Bronchial epithelial cell (primary cell): Measurements from ENCODE around the gene PCDHA8. TPM values are rescaled to one million over a fixed set of nuclear protein-coding genes. Genes with fewer than 3 reads are reported as not detected.

ENCODE experiments used
- DNase-seq: peaks from one replicate; pipeline ENCODE4 v3.0.0-alpha.2; 2010; ENCODE audit warnings: low read depth
- FAIRE-seq: peaks from 2 replicates; lab custom pipeline; 2011; peaks lifted over from hg19 to GRCh38; lab: Jason Lieb, UNC
- H3K27me3 ChIP-seq: 2 replicates; pipeline ENCODE4 v1.5.1; 2011; ENCODE audit warnings: low read length; ENCODE audit not compliant: control insufficient read depth, insufficient read depth
- H3K36me3 ChIP-seq: 2 replicates; pipeline ENCODE4 v1.5.1; 2011; ENCODE audit warnings: low read length; ENCODE audit not compliant: control insufficient read depth, insufficient read depth
- H3K4me3 ChIP-seq: 2 replicates; pipeline ENCODE4 v1.5.1; 2011; ENCODE audit warnings: mild to moderate bottlenecking, low read depth, low read length, control low read depth
- total RNA-seq: library from RNA; depleted of rRNA; stranded (reverse); fragments of >200 nt; gene quantifications from 2 replicates; pipeline ENCODE4 v1.2.1, GENCODE V29; 2014
- TF ChIP-seq, protein P1 (sequence below): IDR thresholded peaks from 2 replicates; pipeline ENCODE4 v1.5.1; 2011; ENCODE audit warnings: mild to moderate bottlenecking, moderate library complexity, low read length, control low read depth, inconsistent platforms; ENCODE audit not compliant: insufficient read depth, severe bottlenecking

The PCDHA8 gene
- total RNA-seq, 1 donor from 2014 or later = not detected

DNA sequence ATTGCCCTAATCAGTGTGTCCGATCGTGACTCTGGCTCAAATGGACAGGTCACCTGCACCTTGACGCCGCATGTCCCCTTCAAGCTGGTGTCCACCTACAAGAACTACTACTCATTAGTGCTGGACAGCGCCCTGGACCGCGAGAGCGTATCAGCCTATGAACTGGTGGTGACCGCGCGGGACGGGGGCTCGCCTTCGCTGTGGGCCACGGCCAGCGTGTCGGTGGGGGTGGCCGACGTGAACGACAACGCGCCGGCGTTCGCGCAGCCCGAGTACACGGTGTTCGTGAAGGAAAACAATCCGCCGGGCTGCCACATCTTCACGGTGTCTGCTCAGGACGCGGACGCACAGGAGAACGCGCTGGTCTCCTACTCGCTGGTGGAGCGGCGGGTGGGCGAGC, 42.4 kb downstream of the PCDHA8 start:
- Histone ChIP-seq H3K27me3 (no peaks in the 10 kb centered on the region), H3K4me3 (no peak overlapping the region), H3K36me3 (no peaks in the 10 kb centered on the region)
- FAIRE-seq (no peak), DNase-seq (no peak)
- TF ChIP-seq, protein P1, sequence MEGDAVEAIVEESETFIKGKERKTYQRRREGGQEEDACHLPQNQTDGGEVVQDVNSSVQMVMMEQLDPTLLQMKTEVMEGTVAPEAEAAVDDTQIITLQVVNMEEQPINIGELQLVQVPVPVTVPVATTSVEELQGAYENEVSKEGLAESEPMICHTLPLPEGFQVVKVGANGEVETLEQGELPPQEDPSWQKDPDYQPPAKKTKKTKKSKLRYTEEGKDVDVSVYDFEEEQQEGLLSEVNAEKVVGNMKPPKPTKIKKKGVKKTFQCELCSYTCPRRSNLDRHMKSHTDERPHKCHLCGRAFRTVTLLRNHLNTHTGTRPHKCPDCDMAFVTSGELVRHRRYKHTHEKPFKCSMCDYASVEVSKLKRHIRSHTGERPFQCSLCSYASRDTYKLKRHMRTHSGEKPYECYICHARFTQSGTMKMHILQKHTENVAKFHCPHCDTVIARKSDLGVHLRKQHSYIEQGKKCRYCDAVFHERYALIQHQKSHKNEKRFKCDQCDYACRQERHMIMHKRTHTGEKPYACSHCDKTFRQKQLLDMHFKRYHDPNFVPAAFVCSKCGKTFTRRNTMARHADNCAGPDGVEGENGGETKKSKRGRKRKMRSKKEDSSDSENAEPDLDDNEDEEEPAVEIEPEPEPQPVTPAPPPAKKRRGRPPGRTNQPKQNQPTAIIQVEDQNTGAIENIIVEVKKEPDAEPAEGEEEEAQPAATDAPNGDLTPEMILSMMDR = no peak

DNA sequence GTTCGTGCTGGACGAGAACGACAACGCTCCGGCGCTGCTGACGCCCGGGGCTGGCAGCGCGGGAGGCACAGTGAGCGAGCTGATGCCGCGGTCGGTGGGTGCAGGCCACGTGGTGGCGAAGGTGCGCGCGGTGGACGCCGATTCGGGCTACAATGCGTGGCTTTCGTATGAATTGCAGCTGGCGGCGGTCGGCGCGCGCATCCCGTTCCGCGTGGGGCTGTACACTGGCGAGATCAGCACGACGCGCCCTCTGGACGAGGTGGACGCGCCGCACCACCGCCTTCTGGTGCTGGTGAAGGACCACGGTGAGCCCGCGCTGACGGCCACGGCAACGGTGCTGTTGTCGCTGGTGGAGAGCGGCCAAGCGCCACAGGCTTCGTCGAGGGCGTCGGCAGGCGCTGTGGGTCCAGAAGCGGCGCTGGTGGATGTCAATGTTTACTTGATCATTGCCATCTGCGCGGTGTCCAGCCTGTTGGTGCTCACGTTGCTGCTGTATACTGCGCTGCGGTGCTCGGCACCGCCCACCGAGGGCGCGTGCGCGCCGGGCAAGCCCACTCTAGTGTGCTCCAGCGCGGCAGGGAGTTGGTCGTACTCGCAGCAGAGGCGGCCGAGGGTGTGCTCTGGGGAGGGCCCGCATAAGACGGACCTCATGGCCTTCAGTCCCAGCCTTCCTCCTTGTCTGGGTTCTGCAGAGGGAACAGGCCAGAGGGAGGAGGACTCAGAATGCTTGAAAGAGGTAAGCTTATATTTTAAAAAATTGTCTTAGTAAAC, 43.1 kb downstream of the PCDHA8 start:
- Histone ChIP-seq H3K27me3 (no peaks in the 10 kb centered on the region), H3K36me3 (no peaks in the 10 kb centered on the region), H3K4me3 (no peak overlapping the region)
- no peak for FAIRE-seq
- DNase-seq = no peak
- TF ChIP-seq, protein P1 = no peak

Other genes starting within 250 kb of the PCDHA8 start
- gene CD14, start 208.0 kb upstream of the PCDHA8 start, total RNA-seq = 2.3 and 3.2 TPM in 2 replicates
- gene TMCO6, start 201.7 kb upstream of the PCDHA8 start, total RNA-seq = 15.7 and 18.2 TPM in 2 replicates
- 16.8 and 46.5 TPM in 2 replicates for gene NDUFA2, start 193.6 kb upstream of the PCDHA8 start, total RNA-seq
- gene IK, start 193.4 kb upstream of the PCDHA8 start, total RNA-seq = 58.4 and 98.7 TPM in 2 replicates
- 35.7 and 40.8 TPM in 2 replicates for gene WDR55, start 176.3 kb upstream of the PCDHA8 start, total RNA-seq
- gene DND1, start 167.6 kb upstream of the PCDHA8 start, total RNA-seq = 0.26 TPM in 2 replicates
- 55.3 and 73.0 TPM in 2 replicates for gene HARS1, start 149.8 kb upstream of the PCDHA8 start, total RNA-seq
- gene HARS2, start 149.7 kb upstream of the PCDHA8 start, total RNA-seq = 28.9 and 32.9 TPM in 2 replicates
- 47.1 and 76.7 TPM in 2 replicates for gene ZMAT2, start 140.7 kb upstream of the PCDHA8 start, total RNA-seq
- under 0.01 TPM in 1 of 2 replicates, not detected in the other for gene PCDHA1, start 55.0 kb upstream of the PCDHA8 start, total RNA-seq
- gene PCDHA2, start 46.3 kb upstream of the PCDHA8 start, total RNA-seq = under 0.01 TPM in 1 of 2 replicates, not detected in the other
- gene PCDHA3, start 40.1 kb upstream of the PCDHA8 start, total RNA-seq = under 0.01 TPM in 1 of 2 replicates, not detected in the other
- gene PCDHA4, start 34.1 kb upstream of the PCDHA8 start, total RNA-seq = 0.26 and 0.77 TPM in 2 replicates
- 0.13 TPM in 1 of 2 replicates, not detected in the other for gene PCDHA5, start 19.6 kb upstream of the PCDHA8 start, total RNA-seq
- gene PCDHA6, start 13.2 kb upstream of the PCDHA8 start, total RNA-seq = 0.13 TPM in 1 of 2 replicates, not detected in the other
- under 0.01 and 0.13 TPM in 2 replicates for gene PCDHA7, start 6.9 kb upstream of the PCDHA8 start, total RNA-seq
- gene PCDHA9, start 7.2 kb downstream of the PCDHA8 start, total RNA-seq = under 0.01 TPM in 2 replicates
- gene PCDHA10, start 14.7 kb downstream of the PCDHA8 start, total RNA-seq = under 0.01 TPM in 2 replicates
- 0.79 and 1.8 TPM in 2 replicates for gene PCDHA11, start 27.8 kb downstream of the PCDHA8 start, total RNA-seq
- gene PCDHA12, start 34.1 kb downstream of the PCDHA8 start, total RNA-seq = under 0.01 and 0.13 TPM in 2 replicates
- gene PCDHA13, start 40.9 kb downstream of the PCDHA8 start, total RNA-seq = 0.13 and 0.26 TPM in 2 replicates
- 1.6 and 1.7 TPM in 2 replicates for gene PCDHAC1, start 85.1 kb downstream of the PCDHA8 start, total RNA-seq
- gene PCDHAC2, start 125.3 kb downstream of the PCDHA8 start, total RNA-seq = 14.1 and 16.8 TPM in 2 replicates
- not detected in 2 replicates for gene PCDHB1, start 210.2 kb downstream of the PCDHA8 start, total RNA-seq